Skeletal muscle satellite cell (primary cell): ENCODE data around the gene SCN7A. TPM values are rescaled to one million over a fixed set of nuclear protein-coding genes. Genes with fewer than 3 reads are reported as not detected.

Source experiments
- H3K27me3 ChIP-seq: 2 replicates; pipeline ENCODE4 v1.7.0; 2013; ENCODE audit warnings: low read length; ENCODE audit not compliant: control insufficient read depth, insufficient read depth
- H3K36me3 ChIP-seq: 2 replicates; pipeline ENCODE4 v1.7.0; 2013; ENCODE audit warnings: mild to moderate bottlenecking, control low read depth, low read length; ENCODE audit not compliant: insufficient read depth
- H3K4me1 ChIP-seq: 2 replicates; pipeline ENCODE4 v1.7.0; 2013; ENCODE audit warnings: low read length; ENCODE audit not compliant: control insufficient read depth, insufficient read depth
- H3K4me2 ChIP-seq: 2 replicates; pipeline ENCODE4 v1.7.0; 2013; ENCODE audit warnings: mild to moderate bottlenecking, low read length
- H3K4me3 ChIP-seq: 2 replicates; pipeline ENCODE4 v1.7.0; 2013; ENCODE audit warnings: low read length
- H3K9ac ChIP-seq: 2 replicates; pipeline ENCODE4 v1.7.0; 2013; ENCODE audit warnings: mild to moderate bottlenecking, low read depth, low read length, moderate library complexity
- H3K9me3 ChIP-seq: replicated peaks from 2 replicates; pipeline ENCODE4 v1.7.0; 2013; ENCODE audit warnings: mild to moderate bottlenecking, control low read depth, low read length
- total RNA-seq: library from RNA; depleted of rRNA; stranded (reverse); fragments of >200 nt; gene quantifications from 2 replicates; pipeline ENCODE4 v1.2.3, GENCODE V29; 2012; rRNA removed

The SCN7A gene
- total RNA-seq, result 0.22 TPM in 1 of 2 replicates, not detected in the other

GRCh38 chr2:166494140-166494624, at the start of gene SCN7A:
Gene SCN7A, minus strand, starts transcription at chr2:166494249. Its CDS starts 16,553 bp downstream, at chr2:166477696.
- Histone ChIP-seq H3K4me1 (peaks cover 10% of the 10 kb centered on the region), H3K27me3 (no peaks in the 10 kb centered on the region), H3K36me3 (no peaks in the 10 kb centered on the region), H3K9me3 (no peaks in the 10 kb centered on the region), H3K9ac (peak within 1 kb of the TSS; percentile 48), H3K4me2 (peak within 1 kb of the TSS; percentile 91), H3K4me3 (peak within 1 kb of the TSS; percentile 71)

- Histone ChIP-seq H3K4me1 (no peaks in the 10 kb centered on the region), H3K4me3 (no peak overlapping the region), H3K36me3 (no peaks in the 10 kb centered on the region), H3K4me2 (peak overlapping the region; percentile 81), H3K9me3 (no peaks in the 10 kb centered on the region), H3K27me3 (no peaks in the 10 kb centered on the region), H3K9ac (no peak overlapping the region)
Observed at GRCh38 chr2:166539340-166540162, 45.5 kb upstream of the SCN7A start.

GRCh38 chr2:166536111-166536510, 42.1 kb upstream of the SCN7A start:
- Histone ChIP-seq H3K4me1 (no peaks in the 10 kb centered on the region), H3K36me3 (no peaks in the 10 kb centered on the region), H3K4me2 (no peak overlapping the region), H3K9ac (no peak overlapping the region), H3K4me3 (no peak overlapping the region), H3K9me3 (no peaks in the 10 kb centered on the region), H3K27me3 (no peaks in the 10 kb centered on the region)

GRCh38 chr2:166521155-166521554, 27.1 kb upstream of the SCN7A start:
- Histone ChIP-seq H3K4me3 (no peak overlapping the region), H3K9me3 (no peaks in the 10 kb centered on the region), H3K4me1 (no peaks in the 10 kb centered on the region)

GRCh38 chr2:166520604-166521003, 26.6 kb upstream of the SCN7A start:
- Histone ChIP-seq H3K9me3 (no peaks in the 10 kb centered on the region), H3K4me1 (no peaks in the 10 kb centered on the region), H3K4me2 (no peak overlapping the region), H3K4me3 (no peak overlapping the region), H3K27me3 (no peaks in the 10 kb centered on the region), H3K9ac (no peak overlapping the region), H3K36me3 (no peaks in the 10 kb centered on the region)

More at GRCh38 chr2:166521155-166521554, 27.1 kb upstream of the SCN7A start:
- H3K9ac ChIP-seq, result no peak overlapping the region
- no peaks in the 10 kb centered on the region for H3K36me3 ChIP-seq
- no peaks in the 10 kb centered on the region for H3K27me3 ChIP-seq
- no peak overlapping the region for H3K4me2 ChIP-seq

- H3K36me3 ChIP-seq, result no peaks in the 10 kb centered on the region
- H3K9ac ChIP-seq, result no peak overlapping the region
- no peaks in the 10 kb centered on the region for H3K9me3 ChIP-seq
- no peaks in the 10 kb centered on the region for H3K4me1 ChIP-seq
- no peak overlapping the region for H3K4me3 ChIP-seq
- no peak overlapping the region for H3K4me2 ChIP-seq
- no peaks in the 10 kb centered on the region for H3K27me3 ChIP-seq
Observed at GRCh38 chr2:166519391-166519962, 25.4 kb upstream of the SCN7A start.

GRCh38 chr2:166518634-166519390, 24.8 kb upstream of the SCN7A start:
- H3K36me3 ChIP-seq, result no peaks in the 10 kb centered on the region
- no peaks in the 10 kb centered on the region for H3K4me1 ChIP-seq
- H3K9ac ChIP-seq, result no peak overlapping the region
- no peaks in the 10 kb centered on the region for H3K27me3 ChIP-seq
- H3K4me2 ChIP-seq, result no peak overlapping the region
- no peak overlapping the region for H3K4me3 ChIP-seq
- H3K9me3 ChIP-seq, result no peaks in the 10 kb centered on the region

GRCh38 chr2:166517533-166518061, 23.5 kb upstream of the SCN7A start:
- H3K4me1 ChIP-seq, result no peaks in the 10 kb centered on the region
- no peak overlapping the region for H3K4me3 ChIP-seq
- H3K27me3 ChIP-seq, result no peaks in the 10 kb centered on the region
- no peak overlapping the region for H3K4me2 ChIP-seq
- no peak overlapping the region for H3K9ac ChIP-seq
- H3K36me3 ChIP-seq, result no peaks in the 10 kb centered on the region
- no peaks in the 10 kb centered on the region for H3K9me3 ChIP-seq

- H3K4me1 ChIP-seq, result no peaks in the 10 kb centered on the region
- no peaks in the 10 kb centered on the region for H3K27me3 ChIP-seq
- H3K4me3 ChIP-seq, result no peak overlapping the region
- H3K9me3 ChIP-seq, result no peaks in the 10 kb centered on the region
- no peak overlapping the region for H3K4me2 ChIP-seq
- H3K36me3 ChIP-seq, result no peaks in the 10 kb centered on the region
- no peak overlapping the region for H3K9ac ChIP-seq
Observed at GRCh38 chr2:166516712-166517303, 22.8 kb upstream of the SCN7A start.

GRCh38 chr2:166513952-166514351, 19.9 kb upstream of the SCN7A start:
- Histone ChIP-seq H3K4me2 (no peak overlapping the region), H3K9ac (no peak overlapping the region), H3K9me3 (no peaks in the 10 kb centered on the region), H3K4me1 (no peaks in the 10 kb centered on the region), H3K27me3 (no peaks in the 10 kb centered on the region), H3K4me3 (no peak overlapping the region), H3K36me3 (no peaks in the 10 kb centered on the region)

- Histone ChIP-seq H3K4me2 (no peak overlapping the region), H3K4me1 (peaks cover 11% of the 10 kb centered on the region), H3K36me3 (no peaks in the 10 kb centered on the region), H3K27me3 (no peaks in the 10 kb centered on the region), H3K9me3 (no peaks in the 10 kb centered on the region), H3K9ac (no peak overlapping the region), H3K4me3 (no peak overlapping the region)
Observed at GRCh38 chr2:166499281-166499680, 5.2 kb upstream of the SCN7A start.
